Memory B cell (primary cell): Measurements from ENCODE around the gene TP53I11.

ENCODE experiments used
- ATAC-seq: fragments of 150-1000 bp; cut with Tn5 transposase; 2 replicates; pipeline ENCODE4 v1.10.0; 2021; ENCODE audit warnings: low read depth, mild to moderate bottlenecking, moderate library complexity
- DNase-seq, 2 donors: peaks; one replicate each; pipeline ENCODE4 v3.0.0; 2022; ENCODE audit warnings: low spot score in 2 of 2
- H3K27ac Mint-ChIP-seq: one replicate; pipeline ENCODE4 v1.8.0; 2022; ENCODE audit warnings: mild to moderate bottlenecking, moderate library complexity, mixed read lengths
- H3K27me3 Mint-ChIP-seq: one replicate; pipeline ENCODE4 v1.8.0; 2022; ENCODE audit warnings: mixed read lengths
- H3K36me3 Mint-ChIP-seq: one replicate; pipeline ENCODE4 v1.8.0; 2022; ENCODE audit warnings: mild to moderate bottlenecking, mixed read lengths
- H3K4me1 Mint-ChIP-seq: one replicate; pipeline ENCODE4 v1.8.0; 2022; ENCODE audit warnings: mixed read lengths
- H3K4me3 Mint-ChIP-seq: one replicate; pipeline ENCODE4 v1.8.0; 2022; ENCODE audit warnings: mild to moderate bottlenecking, moderate library complexity, mixed read lengths
- H3K9me3 Mint-ChIP-seq: one replicate; pipeline ENCODE4 v1.8.0; 2022; ENCODE audit warnings: mixed read lengths

TP53I11 gene

GRCh38 chr11:44955015-44955738 is 4.5 kb upstream of the TP53I11 start:
- ATAC-seq = no peak
- no peaks in the 10 kb centered on the region for H3K9me3 Mint-ChIP-seq
- DNase-seq = no peak

GRCh38 chr11:44954051-44954906 is 3.6 kb upstream of the TP53I11 start:
- peaks cover 16% of the 10 kb centered on the region for H3K4me1 Mint-ChIP-seq
- ATAC-seq (no peak), DNase-seq (no peak)
- H3K4me3 Mint-ChIP-seq = no peak overlapping the region
- no peak overlapping the region for H3K27ac Mint-ChIP-seq
- no peaks in the 10 kb centered on the region for H3K36me3 Mint-ChIP-seq
- H3K27me3 Mint-ChIP-seq = no peaks in the 10 kb centered on the region
- H3K9me3 Mint-ChIP-seq = no peaks in the 10 kb centered on the region

More at GRCh38 chr11:44955015-44955738, 4.5 kb upstream of the TP53I11 start:
- H3K27me3 Mint-ChIP-seq = no peaks in the 10 kb centered on the region
- H3K4me3 Mint-ChIP-seq = no peak overlapping the region
- peaks cover 16% of the 10 kb centered on the region for H3K4me1 Mint-ChIP-seq
- no peaks in the 10 kb centered on the region for H3K36me3 Mint-ChIP-seq
- H3K27ac Mint-ChIP-seq = no peak overlapping the region

GRCh38 chr11:44952500-44953260 is 2.0 kb upstream of the TP53I11 start:
- DNase-seq (no peak), ATAC-seq (no peak)
- Mint-ChIP-seq H3K9me3 (no peaks in the 10 kb centered on the region), H3K4me3 (no peak overlapping the region), H3K4me1 (peaks cover 21% of the 10 kb centered on the region), H3K36me3 (no peaks in the 10 kb centered on the region), H3K27ac (no peak overlapping the region), H3K27me3 (no peaks in the 10 kb centered on the region)

- Mint-ChIP-seq H3K4me3 (no peak overlapping the region), H3K4me1 (peaks cover 26% of the 10 kb centered on the region), H3K36me3 (no peaks in the 10 kb centered on the region), H3K27ac (no peak overlapping the region), H3K27me3 (no peaks in the 10 kb centered on the region), H3K9me3 (no peaks in the 10 kb centered on the region)
- DNase-seq (no peak), ATAC-seq (no peak)
These were observed 1.4 kb upstream of the TP53I11 start for GRCh38 chr11:44952082-44952481.

- Mint-ChIP-seq H3K27ac (peak overlapping the region; percentile 75), H3K4me3 (peak overlapping the region; percentile 91), H3K27me3 (no peaks in the 10 kb centered on the region), H3K36me3 (no peaks in the 10 kb centered on the region), H3K4me1 (peaks cover 38% of the 10 kb centered on the region), H3K9me3 (no peaks in the 10 kb centered on the region)
- DNase-seq (peak; percentile 25 to 64), ATAC-seq (peak; percentile 19)
These were observed 555 bp downstream of the TP53I11 start for GRCh38 chr11:44950031-44950624.

- DNase-seq = peak; percentile 38 to 63
- Mint-ChIP-seq H3K27ac (peak overlapping the region; percentile 75), H3K4me1 (peaks cover 36% of the 10 kb centered on the region)
These were observed 1.3 kb downstream of the TP53I11 start for GRCh38 chr11:44949160-44950030.

GRCh38 chr11:44948155-44948554 is 2.5 kb downstream of the TP53I11 start:
- H3K27ac Mint-ChIP-seq = peak overlapping the region; percentile 65
- H3K9me3 Mint-ChIP-seq = no peaks in the 10 kb centered on the region
- no peaks in the 10 kb centered on the region for H3K36me3 Mint-ChIP-seq
- DNase-seq (no peak), ATAC-seq (no peak)
- peaks cover 46% of the 10 kb centered on the region for H3K4me1 Mint-ChIP-seq
- no peak overlapping the region for H3K4me3 Mint-ChIP-seq
- no peaks in the 10 kb centered on the region for H3K27me3 Mint-ChIP-seq

More at GRCh38 chr11:44949160-44950030, 1.3 kb downstream of the TP53I11 start:
- no peaks in the 10 kb centered on the region for H3K27me3 Mint-ChIP-seq
- peak overlapping the region; percentile 91 for H3K4me3 Mint-ChIP-seq
- ATAC-seq = peak; percentile 41
- no peaks in the 10 kb centered on the region for H3K36me3 Mint-ChIP-seq
- no peaks in the 10 kb centered on the region for H3K9me3 Mint-ChIP-seq

- no peak for DNase-seq
- Mint-ChIP-seq H3K9me3 (no peaks in the 10 kb centered on the region), H3K27ac (peak overlapping the region; percentile 42), H3K36me3 (no peaks in the 10 kb centered on the region), H3K4me1 (peaks cover 54% of the 10 kb centered on the region), H3K27me3 (no peaks in the 10 kb centered on the region), H3K4me3 (no peak overlapping the region)
- no peak for ATAC-seq
These were observed 3.6 kb downstream of the TP53I11 start for GRCh38 chr11:44947114-44947513.

GRCh38 chr11:44946263-44946662 is 4.4 kb downstream of the TP53I11 start:
- Mint-ChIP-seq H3K36me3 (peaks cover 2% of the 10 kb centered on the region), H3K4me1 (peaks cover 57% of the 10 kb centered on the region), H3K27ac (peak overlapping the region; percentile 42), H3K9me3 (no peaks in the 10 kb centered on the region), H3K27me3 (no peaks in the 10 kb centered on the region), H3K4me3 (no peak overlapping the region)
- no peak for ATAC-seq
- no peak for DNase-seq

- ATAC-seq = no peak
- DNase-seq = no peak
- H3K4me3 Mint-ChIP-seq = no peak overlapping the region
- H3K4me1 Mint-ChIP-seq = peaks cover 61% of the 10 kb centered on the region
- H3K9me3 Mint-ChIP-seq = no peaks in the 10 kb centered on the region
- no peaks in the 10 kb centered on the region for H3K27me3 Mint-ChIP-seq
- H3K27ac Mint-ChIP-seq = peak overlapping the region; percentile 81
- peaks cover 5% of the 10 kb centered on the region for H3K36me3 Mint-ChIP-seq
These were observed 5.0 kb downstream of the TP53I11 start for GRCh38 chr11:44945666-44946065.

GRCh38 chr11:44944853-44945235 is 5.8 kb downstream of the TP53I11 start:
- Mint-ChIP-seq H3K27ac (peak overlapping the region; percentile 81), H3K36me3 (peaks cover 6% of the 10 kb centered on the region), H3K4me3 (no peak overlapping the region), H3K9me3 (no peaks in the 10 kb centered on the region), H3K4me1 (peaks cover 66% of the 10 kb centered on the region), H3K27me3 (no peaks in the 10 kb centered on the region)
- ATAC-seq (no peak), DNase-seq (no peak)

- Mint-ChIP-seq H3K4me3 (peak overlapping the region; percentile 72), H3K4me1 (peaks cover 66% of the 10 kb centered on the region), H3K27ac (peak overlapping the region; percentile 81), H3K27me3 (no peaks in the 10 kb centered on the region), H3K9me3 (no peaks in the 10 kb centered on the region), H3K36me3 (peaks cover 6% of the 10 kb centered on the region)
- ATAC-seq (no peak), DNase-seq (no peak)
These were observed 6.4 kb downstream of the TP53I11 start for GRCh38 chr11:44944181-44944852.
